ENCODE data around the gene KCNMA1.
A peak's percentile ranks its signal among the peaks of the same experiment; 100 is the strongest.
"Not testable (repeated sequence)": the region's sequence is repeated elsewhere in the genome, so short reads cannot be mapped to it uniquely, and the experiment has no call there.

Gene KCNMA1

GRCh38 chr10:77392236-77392721 lies 245.3 kb downstream of the KCNMA1 start:
- Histone ChIP-seq H3K4me2 (no peak overlapping the region), H4K20me1 (no peaks in the 10 kb centered on the region), H3K36me3 (no peaks in the 10 kb centered on the region), H3K27me3 (no peaks in the 10 kb centered on the region), H3K27ac (no peak overlapping the region), H3K9ac (no peak overlapping the region), H3K4me3 (no peak overlapping the region), H3K4me1 (peaks cover 49% of the 10 kb centered on the region), H3K9me3 (no peaks in the 10 kb centered on the region)
- TF ChIP-seq Cebpa-rat (IDR thresholded peaks at IDR 0.05), result no peak

GRCh38 chr10:77391605-77392235 lies 245.9 kb downstream of the KCNMA1 start:
- Histone ChIP-seq H3K4me1 (peaks cover 55% of the 10 kb centered on the region), H3K27ac (no peak overlapping the region), H3K9me3 (no peaks in the 10 kb centered on the region), H3K4me3 (no peak overlapping the region), H4K20me1 (no peaks in the 10 kb centered on the region), H3K9ac (no peak overlapping the region), H3K36me3 (no peaks in the 10 kb centered on the region), H3K27me3 (no peaks in the 10 kb centered on the region), H3K4me2 (peak overlapping the region; percentile 49)
- no peak for TF ChIP-seq Cebpa-rat (IDR thresholded peaks at IDR 0.05)

GRCh38 chr10:77390481-77390891 lies 247.1 kb downstream of the KCNMA1 start:
- Histone ChIP-seq H3K4me3 (no peak overlapping the region), H3K9ac (no peak overlapping the region), H3K27me3 (no peaks in the 10 kb centered on the region), H3K4me1 (peaks cover 62% of the 10 kb centered on the region), H4K20me1 (no peaks in the 10 kb centered on the region), H3K36me3 (no peaks in the 10 kb centered on the region), H3K27ac (no peak overlapping the region), H3K9me3 (no peaks in the 10 kb centered on the region), H3K4me2 (peak overlapping the region; percentile 49)
- no peak for TF ChIP-seq Cebpa-rat (IDR thresholded peaks at IDR 0.05)

- Histone ChIP-seq H3K4me2 (peak overlapping the region; percentile 60), H3K9ac (no peak overlapping the region), H3K36me3 (no peaks in the 10 kb centered on the region), H3K4me1 (peaks cover 62% of the 10 kb centered on the region), H3K27ac (no peak overlapping the region), H3K27me3 (no peaks in the 10 kb centered on the region), H3K9me3 (no peaks in the 10 kb centered on the region), H3K4me3 (no peak overlapping the region), H4K20me1 (no peaks in the 10 kb centered on the region)
- TF ChIP-seq Cebpa-rat (IDR thresholded peaks at IDR 0.05), result no peak
Measured at GRCh38 chr10:77388571-77389100, 249.0 kb downstream of the KCNMA1 start.

GRCh38 chr10:77387701-77388100 lies 249.9 kb downstream of the KCNMA1 start:
- not testable (repeated sequence) for H3K4me2 ChIP-seq, H4K20me1 ChIP-seq, H3K36me3 ChIP-seq, H3K27me3 ChIP-seq, H3K9ac ChIP-seq, H3K9me3 ChIP-seq, H3K4me3 ChIP-seq, H3K27ac ChIP-seq
- H3K4me1 ChIP-seq, result peaks cover 62% of the 10 kb centered on the region

GRCh38 chr10:77387247-77387646 lies 250.4 kb downstream of the KCNMA1 start:
- no peaks in the 10 kb centered on the region for H3K27me3 ChIP-seq
- H3K4me2 ChIP-seq, result peak overlapping the region; percentile 60
- no peak overlapping the region for H3K9ac ChIP-seq
- H3K4me1 ChIP-seq, result peaks cover 57% of the 10 kb centered on the region
- H3K9me3 ChIP-seq, result no peaks in the 10 kb centered on the region
- no peak overlapping the region for H3K27ac ChIP-seq
- H3K4me3 ChIP-seq, result no peak overlapping the region
- no peaks in the 10 kb centered on the region for H4K20me1 ChIP-seq
- H3K36me3 ChIP-seq, result no peaks in the 10 kb centered on the region
- no peak for TF ChIP-seq Cebpa-rat (IDR thresholded peaks at IDR 0.05)

GRCh38 chr10:77386838-77387237 lies 250.8 kb downstream of the KCNMA1 start:
- Histone ChIP-seq H3K27me3 (no peaks in the 10 kb centered on the region), H3K9me3 (no peaks in the 10 kb centered on the region), H3K36me3 (no peaks in the 10 kb centered on the region), H3K4me2 (peak overlapping the region; percentile 60), H3K27ac (no peak overlapping the region), H3K9ac (no peak overlapping the region), H3K4me3 (no peak overlapping the region), H3K4me1 (peaks cover 60% of the 10 kb centered on the region), H4K20me1 (no peaks in the 10 kb centered on the region)
- TF ChIP-seq Cebpa-rat (IDR thresholded peaks at IDR 0.05), result no peak

GRCh38 chr10:77386365-77386764 lies 251.2 kb downstream of the KCNMA1 start:
- peak overlapping the region; percentile 60 for H3K4me2 ChIP-seq
- no peak overlapping the region for H3K27ac ChIP-seq
- no peaks in the 10 kb centered on the region for H3K9me3 ChIP-seq
- no peak overlapping the region for H3K4me3 ChIP-seq
- no peak for TF ChIP-seq Cebpa-rat (IDR thresholded peaks at IDR 0.05)
- H3K36me3 ChIP-seq, result no peaks in the 10 kb centered on the region
- H3K27me3 ChIP-seq, result no peaks in the 10 kb centered on the region
- peaks cover 60% of the 10 kb centered on the region for H3K4me1 ChIP-seq
- H4K20me1 ChIP-seq, result no peaks in the 10 kb centered on the region
- H3K9ac ChIP-seq, result no peak overlapping the region

- Histone ChIP-seq H3K27me3 (no peaks in the 10 kb centered on the region), H3K4me1 (peaks cover 60% of the 10 kb centered on the region), H3K4me3 (no peak overlapping the region), H3K9ac (no peak overlapping the region), H3K4me2 (no peak overlapping the region), H3K9me3 (no peaks in the 10 kb centered on the region), H3K27ac (no peak overlapping the region), H3K36me3 (no peaks in the 10 kb centered on the region), H4K20me1 (no peaks in the 10 kb centered on the region)
- TF ChIP-seq Cebpa-rat (IDR thresholded peaks at IDR 0.05), result no peak
Measured at GRCh38 chr10:77385315-77385714, 252.3 kb downstream of the KCNMA1 start.

GRCh38 chr10:77383861-77384553 lies 253.6 kb downstream of the KCNMA1 start:
- no peaks in the 10 kb centered on the region for H3K9me3 ChIP-seq
- H3K9ac ChIP-seq, result no peak overlapping the region
- H3K27ac ChIP-seq, result no peak overlapping the region
- H3K4me3 ChIP-seq, result no peak overlapping the region
- peaks cover 58% of the 10 kb centered on the region for H3K4me1 ChIP-seq
- H3K36me3 ChIP-seq, result no peaks in the 10 kb centered on the region
- H3K27me3 ChIP-seq, result no peaks in the 10 kb centered on the region
- H4K20me1 ChIP-seq, result no peaks in the 10 kb centered on the region
- no peak overlapping the region for H3K4me2 ChIP-seq
- no peak for TF ChIP-seq Cebpa-rat (IDR thresholded peaks at IDR 0.05)
